HL-60 (cell line): Measurements from ENCODE around the gene POLR2B.
"Not testable (repeated sequence)": the region's sequence is repeated elsewhere in the genome, so short reads cannot be mapped to it uniquely, and the experiment has no call there.

Source experiments
- DNase-seq, 2 experiments: peaks; one replicate each; pipeline ENCODE4 v3.0.0-alpha.2; 2010 to 2020; ENCODE audit warnings: low read depth in 1 of 2, low spot score in 1 of 2
- H3K27ac ChIP-seq: fragments of 250-450 bp; sonication (Bioruptor Pico); replicated peaks from 2 replicates; pipeline ENCODE4 v1.5.1; 2020; ENCODE audit warnings: mild to moderate bottlenecking, moderate library complexity
- H3K27me3 ChIP-seq: fragments of 250-450 bp; sonication (Bioruptor Pico); 2 replicates; pipeline ENCODE4 v1.5.1; 2021; ENCODE audit warnings: mild to moderate bottlenecking, moderate library complexity; ENCODE audit not compliant: insufficient read depth, poor library complexity, severe bottlenecking
- H3K4me3 ChIP-seq: replicated peaks from 2 replicates; pipeline ENCODE4 v1.5.1; 2011; ENCODE audit warnings: mild to moderate bottlenecking, control low read depth, low read length; ENCODE audit not compliant: insufficient read depth
- GABPA ChIP-seq: IDR thresholded peaks from 2 replicates; pipeline ENCODE4 v1.6.1; 2012; ENCODE audit warnings: low read depth
- POLR2AphosphoS5 ChIP-seq: IDR thresholded peaks from 2 replicates; pipeline ENCODE4 v1.6.1; 2012; ENCODE audit warnings: low read depth
- SPI1 ChIP-seq: IDR thresholded peaks from 2 replicates; pipeline ENCODE4 v1.6.1; 2012; ENCODE audit warnings: low read depth, mild to moderate bottlenecking, borderline replicate concordance
- TF ChIP-seq, protein P1 (sequence below): IDR thresholded peaks from 2 replicates; pipeline ENCODE4 v1.6.1; 2012; ENCODE audit warnings: low read depth; ENCODE audit not compliant: insufficient replicate concordance
- TF ChIP-seq, protein P2 (sequence below): IDR thresholded peaks from one replicate; pipeline ENCODE4 v1.5.1; 2011; ENCODE audit warnings: low read length, control low read depth, inconsistent platforms; ENCODE audit not compliant: insufficient read depth

Gene POLR2B

DNA sequence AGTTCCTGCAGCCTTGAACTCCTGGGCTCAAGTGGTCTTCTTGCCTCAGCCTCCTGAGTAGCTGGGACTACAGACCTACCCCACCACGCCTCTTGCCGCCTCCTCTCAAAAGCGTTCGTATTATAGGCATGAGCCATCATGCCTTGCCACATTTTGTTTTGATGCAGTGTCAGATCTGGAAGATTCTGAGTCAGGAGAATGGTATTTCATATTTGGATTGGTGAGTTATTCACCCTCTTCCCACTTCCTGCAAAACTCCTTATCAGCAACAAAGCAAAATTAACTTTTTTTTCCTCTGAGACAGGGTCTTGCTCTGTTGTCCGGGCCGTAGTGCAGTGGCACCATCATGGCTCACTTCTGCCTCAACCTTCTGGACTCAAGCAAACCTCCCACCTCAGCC lies 41.4 kb upstream of the POLR2B start:
- TF ChIP-seq, protein P1, sequence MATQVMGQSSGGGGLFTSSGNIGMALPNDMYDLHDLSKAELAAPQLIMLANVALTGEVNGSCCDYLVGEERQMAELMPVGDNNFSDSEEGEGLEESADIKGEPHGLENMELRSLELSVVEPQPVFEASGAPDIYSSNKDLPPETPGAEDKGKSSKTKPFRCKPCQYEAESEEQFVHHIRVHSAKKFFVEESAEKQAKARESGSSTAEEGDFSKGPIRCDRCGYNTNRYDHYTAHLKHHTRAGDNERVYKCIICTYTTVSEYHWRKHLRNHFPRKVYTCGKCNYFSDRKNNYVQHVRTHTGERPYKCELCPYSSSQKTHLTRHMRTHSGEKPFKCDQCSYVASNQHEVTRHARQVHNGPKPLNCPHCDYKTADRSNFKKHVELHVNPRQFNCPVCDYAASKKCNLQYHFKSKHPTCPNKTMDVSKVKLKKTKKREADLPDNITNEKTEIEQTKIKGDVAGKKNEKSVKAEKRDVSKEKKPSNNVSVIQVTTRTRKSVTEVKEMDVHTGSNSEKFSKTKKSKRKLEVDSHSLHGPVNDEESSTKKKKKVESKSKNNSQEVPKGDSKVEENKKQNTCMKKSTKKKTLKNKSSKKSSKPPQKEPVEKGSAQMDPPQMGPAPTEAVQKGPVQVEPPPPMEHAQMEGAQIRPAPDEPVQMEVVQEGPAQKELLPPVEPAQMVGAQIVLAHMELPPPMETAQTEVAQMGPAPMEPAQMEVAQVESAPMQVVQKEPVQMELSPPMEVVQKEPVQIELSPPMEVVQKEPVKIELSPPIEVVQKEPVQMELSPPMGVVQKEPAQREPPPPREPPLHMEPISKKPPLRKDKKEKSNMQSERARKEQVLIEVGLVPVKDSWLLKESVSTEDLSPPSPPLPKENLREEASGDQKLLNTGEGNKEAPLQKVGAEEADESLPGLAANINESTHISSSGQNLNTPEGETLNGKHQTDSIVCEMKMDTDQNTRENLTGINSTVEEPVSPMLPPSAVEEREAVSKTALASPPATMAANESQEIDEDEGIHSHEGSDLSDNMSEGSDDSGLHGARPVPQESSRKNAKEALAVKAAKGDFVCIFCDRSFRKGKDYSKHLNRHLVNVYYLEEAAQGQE: no peak
- TF ChIP-seq GABPA: no peak
- TF ChIP-seq, protein P2, sequence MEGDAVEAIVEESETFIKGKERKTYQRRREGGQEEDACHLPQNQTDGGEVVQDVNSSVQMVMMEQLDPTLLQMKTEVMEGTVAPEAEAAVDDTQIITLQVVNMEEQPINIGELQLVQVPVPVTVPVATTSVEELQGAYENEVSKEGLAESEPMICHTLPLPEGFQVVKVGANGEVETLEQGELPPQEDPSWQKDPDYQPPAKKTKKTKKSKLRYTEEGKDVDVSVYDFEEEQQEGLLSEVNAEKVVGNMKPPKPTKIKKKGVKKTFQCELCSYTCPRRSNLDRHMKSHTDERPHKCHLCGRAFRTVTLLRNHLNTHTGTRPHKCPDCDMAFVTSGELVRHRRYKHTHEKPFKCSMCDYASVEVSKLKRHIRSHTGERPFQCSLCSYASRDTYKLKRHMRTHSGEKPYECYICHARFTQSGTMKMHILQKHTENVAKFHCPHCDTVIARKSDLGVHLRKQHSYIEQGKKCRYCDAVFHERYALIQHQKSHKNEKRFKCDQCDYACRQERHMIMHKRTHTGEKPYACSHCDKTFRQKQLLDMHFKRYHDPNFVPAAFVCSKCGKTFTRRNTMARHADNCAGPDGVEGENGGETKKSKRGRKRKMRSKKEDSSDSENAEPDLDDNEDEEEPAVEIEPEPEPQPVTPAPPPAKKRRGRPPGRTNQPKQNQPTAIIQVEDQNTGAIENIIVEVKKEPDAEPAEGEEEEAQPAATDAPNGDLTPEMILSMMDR: no peak
- DNase-seq: no peak

DNA sequence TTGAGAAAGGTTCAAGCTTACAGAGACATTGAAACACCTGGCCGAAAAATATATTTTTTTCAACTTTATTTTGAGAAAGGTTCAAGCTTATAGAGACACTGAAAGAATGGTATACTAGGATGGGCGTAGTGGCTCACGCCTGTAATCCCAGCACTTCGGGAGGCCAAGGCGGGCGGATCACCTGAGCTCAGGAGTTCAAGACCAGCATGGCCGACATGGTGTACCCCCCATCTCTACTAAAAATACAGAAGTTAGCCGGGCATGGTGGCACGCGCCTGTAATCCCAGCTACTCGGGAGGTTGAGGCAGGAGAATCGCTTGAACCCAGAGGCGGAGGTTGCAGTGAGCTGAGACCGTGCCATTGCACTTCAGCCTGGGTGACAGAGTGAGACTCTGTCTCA lies 38.9 kb upstream of the POLR2B start:
- H3K27ac ChIP-seq, H3K4me3 ChIP-seq, DNase-seq, H3K27me3 ChIP-seq: not testable (repeated sequence)

More for the DNA sequence above, 41.4 kb upstream of the POLR2B start:
- H3K27me3 ChIP-seq: no peaks in the 10 kb centered on the region
- H3K4me3 ChIP-seq: no peak overlapping the region
- H3K27ac ChIP-seq: no peak overlapping the region

DNA sequence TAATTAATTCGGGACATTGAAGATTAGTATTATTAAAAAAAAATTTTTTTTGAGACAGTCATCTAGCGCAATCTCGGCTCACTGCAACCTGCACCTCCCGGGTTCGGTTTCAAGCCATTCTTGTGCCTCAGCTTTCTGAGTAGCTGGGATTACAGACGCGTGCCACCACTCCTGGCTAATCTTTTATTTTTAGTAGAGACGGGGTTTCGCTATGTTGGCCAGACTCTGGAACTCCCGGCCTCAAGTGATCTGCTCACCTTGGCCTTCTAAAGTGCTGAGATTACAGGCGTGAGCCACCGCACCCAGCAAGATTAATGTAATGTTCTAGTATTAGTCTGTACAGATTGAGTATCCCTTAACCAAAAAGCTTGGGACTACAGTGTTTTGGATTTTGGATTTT lies 38.3 kb upstream of the POLR2B start:
- DNase-seq: no peak
- H3K27me3 ChIP-seq: no peaks in the 10 kb centered on the region
- no peak overlapping the region for H3K4me3 ChIP-seq
- no peak overlapping the region for H3K27ac ChIP-seq
- TF ChIP-seq GABPA (no peak), SPI1 (no peak), POLR2AphosphoS5 (no peak)
- TF ChIP-seq, protein P1: no peak
- TF ChIP-seq, protein P2: no peak

DNA sequence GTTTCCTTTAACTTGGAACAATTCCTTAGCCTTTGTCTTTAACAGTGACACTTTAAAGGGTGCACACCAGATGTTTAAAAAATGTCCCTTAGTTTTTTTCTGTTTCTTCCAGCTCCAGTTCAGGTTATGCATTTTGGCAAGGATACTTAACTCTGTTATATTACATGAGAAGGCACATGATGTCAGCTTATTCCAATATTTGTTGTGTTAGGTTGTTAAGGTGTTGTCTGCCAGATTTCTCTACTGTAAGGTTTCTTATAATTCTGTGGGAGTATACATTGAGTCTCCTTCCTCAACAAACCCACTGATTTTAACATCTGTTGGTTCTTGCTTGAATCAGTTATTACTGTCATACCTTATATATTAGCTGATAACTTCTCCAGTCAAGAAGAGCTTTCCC lies 37.7 kb upstream of the POLR2B start:
- no peak overlapping the region for H3K27ac ChIP-seq
- H3K4me3 ChIP-seq: no peak overlapping the region
- no peak for DNase-seq
- H3K27me3 ChIP-seq: no peaks in the 10 kb centered on the region
- TF ChIP-seq, protein P2: no peak
- no peak for TF ChIP-seq GABPA
